T-cell (primary cell): ENCODE results near the gene HOXD9. TPM values are rescaled to one million over a fixed set of nuclear protein-coding genes. Genes with fewer than 3 reads are reported as not detected.

Experiments used
- ATAC-seq, 4 experiments: fragments of 200-7000 bp in 3 of 4; fragments of 150-1000 bp in 1 of 4; cut with Tn5 transposase; replicated peaks in 1 of 4; 1 replicate in 3 of 4; 2 replicates in 1 of 4; pipeline ENCODE4 v1.10.0; 2021; ENCODE audit warnings: moderate library complexity in 3 of 4, mild to moderate bottlenecking in 2 of 4, moderate number of reproducible peaks in 1 of 4
- CTCF ChIA-PET, 2 donors: fragments of 300-600 bp; sonication (Branson Sonifier 250); formaldehyde crosslinking; loops; one replicate each; lab custom pipeline; 2022; ENCODE audit warnings: antibody characterized with exemption in 2 of 2; lab: Charles Lee
- POLR2A ChIA-PET, 2 donors: fragments of 300-600 bp; sonication (Branson Sonifier 250); formaldehyde crosslinking; loops; one replicate each; lab custom pipeline; 2022; ENCODE audit warnings: antibody characterized with exemption in 2 of 2; lab: Charles Lee
- DNase-seq, 35 experiments: peaks; one replicate each; pipeline versions ENCODE4 v3.0.0 to v3.0.0-alpha.2; 2013 to 2023
- H3K27ac ChIP-seq: one replicate; pipeline ENCODE4 v1.5.1; 2013; ENCODE audit warnings: low read length
- H3K27me3 ChIP-seq, 2 experiments: replicated peaks in 1 of 2; 1 replicate in 1 of 2; 2 replicates in 1 of 2; pipeline versions ENCODE4 v1.6.1 to v1.7.0; 2013; ENCODE audit warnings: low read length in 1 of 2, mixed read lengths in 1 of 2; ENCODE audit not compliant: control insufficient read depth in 2 of 2, insufficient read depth in 2 of 2; ENCODE audit errors: extremely low read depth in 1 of 2
- H3K36me3 ChIP-seq, 2 donors: 1 replicate in 1 of 2; 2 replicates in 1 of 2; pipeline versions ENCODE4 v1.6.1 to v1.7.0; 2013; ENCODE audit warnings: low read length in 1 of 2; ENCODE audit not compliant: control insufficient read depth in 2 of 2, insufficient read depth in 1 of 2; ENCODE audit errors: extremely low read depth in 1 of 2
- H3K4me1 ChIP-seq, 2 experiments: 1 replicate in 1 of 2; 2 replicates in 1 of 2; pipeline versions ENCODE4 v1.6.1 to v1.7.0; 2013; ENCODE audit warnings: low read length in 2 of 2, mixed read lengths in 1 of 2; ENCODE audit not compliant: insufficient read depth in 2 of 2, control insufficient read depth in 1 of 2; ENCODE audit errors: extremely low read depth in 1 of 2
- H3K4me3 ChIP-seq, 2 donors: 1 replicate in 1 of 2; 2 replicates in 1 of 2; pipeline versions ENCODE4 v1.5.1 to v1.7.0; 2013; ENCODE audit warnings: mild to moderate bottlenecking in 2 of 2, low read length in 1 of 2, moderate library complexity in 1 of 2; ENCODE audit not compliant: control insufficient read depth in 1 of 2; ENCODE audit errors: extremely low read depth in 1 of 2
- H3K9me3 ChIP-seq: 2 replicates; pipeline ENCODE4 v1.7.0; 2013
- H3K27ac Mint-ChIP-seq, 2 donors: one replicate each; pipeline ENCODE4 v1.8.0; 2020 to 2021; ENCODE audit warnings: mild to moderate bottlenecking in 2 of 2, mixed read lengths in 2 of 2
- H3K27me3 Mint-ChIP-seq, 2 donors: one replicate each; pipeline ENCODE4 v1.8.0; 2021 to 2022; ENCODE audit warnings: mixed read lengths in 2 of 2
- H3K36me3 Mint-ChIP-seq: one replicate; pipeline ENCODE4 v1.8.0; 2021; ENCODE audit warnings: mixed read lengths
- H3K4me1 Mint-ChIP-seq, 3 donors: one replicate each; pipeline ENCODE4 v1.8.0; 2020 to 2022; ENCODE audit warnings: mixed read lengths in 3 of 3, mild to moderate bottlenecking in 1 of 3
- H3K4me3 Mint-ChIP-seq, 3 donors: one replicate each; pipeline ENCODE4 v1.8.0; 2020 to 2022; ENCODE audit warnings: mild to moderate bottlenecking in 3 of 3, mixed read lengths in 3 of 3, moderate library complexity in 3 of 3
- H3K9me3 Mint-ChIP-seq, 3 donors: one replicate each; pipeline ENCODE4 v1.8.0; 2020 to 2022; ENCODE audit warnings: mixed read lengths in 3 of 3
- WGBS: methylation state at CpG from one replicate; pipeline ENCODE4 v1.1.5; 2013; ENCODE audit warnings: missing lambda C conversion rate; ENCODE audit not compliant: insufficient coverage; 5-methylcytosine and 5-hydroxymethylcytosine counted together
- total RNA-seq, 35 experiments: library from RNA in 6 of 35; stranded (reverse) in 6 of 35; fragments of 120-200 nt in 1 of 35; gene quantifications; one replicate each; pipeline versions ENCODE4 v1.2.1 to v1.2.4 and lab custom pipeline; 2013 to 2026

HOXD9 gene
- total RNA-seq, 5 donors from 2014 or later (not counting 1 experiment from before 2014, with no cell fraction given), result 0.13 to 0.15 TPM; not detected in 3

DNA sequence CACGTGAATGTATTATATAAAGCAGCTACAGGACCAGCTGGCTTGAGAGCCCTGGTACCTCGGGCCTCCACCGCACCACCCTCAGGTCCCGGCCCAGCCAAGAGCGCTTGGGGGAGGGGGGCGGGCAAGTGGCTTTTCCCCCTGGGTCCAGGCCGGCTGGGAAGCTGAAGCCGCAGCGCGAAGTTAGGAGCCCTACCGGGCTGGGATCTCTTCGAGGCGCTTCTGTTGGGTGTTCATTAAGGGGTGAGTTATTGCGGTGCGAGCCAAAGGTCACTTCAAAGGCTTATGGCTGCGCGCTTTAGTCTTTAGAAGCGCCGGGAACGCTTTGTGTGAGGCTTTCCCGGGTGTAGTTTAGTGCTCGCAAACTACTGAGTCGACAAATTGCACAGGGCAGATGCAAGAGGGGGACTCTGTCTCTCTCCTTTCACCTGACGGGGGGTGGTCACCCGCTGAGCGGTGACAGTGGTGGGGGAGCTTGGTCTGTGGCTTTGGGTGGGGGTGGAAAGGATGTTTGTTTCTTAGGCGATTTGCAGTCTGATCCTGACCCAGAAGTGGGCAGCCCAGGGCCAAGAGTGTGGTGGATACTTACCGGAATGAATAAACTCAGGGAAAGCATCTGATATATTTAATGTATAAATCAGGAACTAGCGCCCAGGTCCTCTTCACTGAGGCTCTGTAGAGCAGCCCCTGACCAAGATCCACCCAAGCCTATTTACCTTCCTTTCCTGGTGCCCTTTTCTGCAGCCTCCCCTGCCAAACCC is 40.6 kb downstream of the HOXD9 start:
- POLR2A ChIA-PET, result no interaction called here
- H3K27ac Mint-ChIP-seq, result no peak overlapping the region
- H3K4me3 Mint-ChIP-seq, result no peak overlapping the region

DNA sequence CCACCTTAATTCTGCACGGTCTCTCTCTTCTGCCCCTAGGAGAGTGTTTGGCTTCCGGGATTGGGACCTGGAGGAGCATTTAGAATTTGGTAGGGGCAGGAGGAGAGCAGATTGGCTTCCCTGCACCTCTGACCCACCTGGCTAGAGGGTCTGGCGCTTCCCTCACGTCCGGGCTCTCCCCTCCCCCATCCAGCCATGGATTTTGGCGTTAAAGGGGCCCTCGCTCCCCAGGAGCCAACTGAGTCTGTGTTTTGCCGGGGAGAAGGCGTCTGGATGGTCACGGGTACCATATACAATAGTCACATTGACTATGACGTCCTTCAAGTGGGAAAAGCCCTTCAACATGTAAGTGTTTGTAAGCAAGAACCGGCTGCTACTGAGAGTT is 41.1 kb downstream of the HOXD9 start:
- no peaks in the 10 kb centered on the region for H3K36me3 Mint-ChIP-seq
- peak overlapping the region in 1 of 2 donors; percentile 16 for H3K27ac Mint-ChIP-seq
- no peaks in the 10 kb centered on the region for H3K9me3 ChIP-seq
- H3K27me3 Mint-ChIP-seq, result peaks cover 61 to 88% of the 10 kb centered on the region in 2 donors
- H3K27ac ChIP-seq, result no peak overlapping the region
- ChIA-PET POLR2A (no interaction called here), CTCF (interaction anchor here in 1 of 2 donors (1.0 kb wide), 1 partner anchor 9 kb away, joined by 3 read pairs; no protein-coding TSS in a partner anchor)
- DNase-seq (no peak), ATAC-seq (no peak)
- peaks cover 37 to 72% of the 10 kb centered on the region in 2 experiments for H3K27me3 ChIP-seq
- H3K4me1 ChIP-seq, result peaks cover 0 to 25% of the 10 kb centered on the region in 2 experiments
- WGBS, result 0% methylated on average over 1 of the region's 12 CpGs
- no peaks in the 10 kb centered on the region for H3K36me3 ChIP-seq
- peaks cover 6 to 16% (median 10%) of the 10 kb centered on the region in 3 donors for H3K4me1 Mint-ChIP-seq
- H3K9me3 Mint-ChIP-seq, result peaks cover 0 to 5% (median 4%) of the 10 kb centered on the region in 3 donors
- H3K4me3 ChIP-seq, result no peak overlapping the region
- H3K4me3 Mint-ChIP-seq, result peak overlapping the region in 1 of 3 donors; percentile 24

More for the DNA sequence above, 40.6 kb downstream of the HOXD9 start:
- ATAC-seq (no peak), DNase-seq (no peak)
- Histone ChIP-seq H3K4me3 (peak overlapping the region in 1 of 2 donors; percentile 17), H3K27me3 (peaks cover 38 to 75% of the 10 kb centered on the region in 2 experiments), H3K36me3 (no peaks in the 10 kb centered on the region), H3K9me3 (no peaks in the 10 kb centered on the region), H3K4me1 (peaks cover 0 to 28% of the 10 kb centered on the region in 2 experiments), H3K27ac (no peak overlapping the region)
- Mint-ChIP-seq H3K36me3 (no peaks in the 10 kb centered on the region), H3K27me3 (peaks cover 66 to 88% of the 10 kb centered on the region in 2 donors), H3K4me1 (peaks cover 9 to 20% (median 16%) of the 10 kb centered on the region in 3 donors), H3K9me3 (peaks cover 0 to 5% (median 4%) of the 10 kb centered on the region in 3 donors)
- WGBS, result 9% methylated on average over 21 of the region's 29 CpGs
- CTCF ChIA-PET, result interaction anchor here (0.6 to 1.6 kb wide), 2 partner anchors 24 to 35 kb away, joined by 3 to 4 read pairs; no protein-coding TSS in a partner anchor

DNA sequence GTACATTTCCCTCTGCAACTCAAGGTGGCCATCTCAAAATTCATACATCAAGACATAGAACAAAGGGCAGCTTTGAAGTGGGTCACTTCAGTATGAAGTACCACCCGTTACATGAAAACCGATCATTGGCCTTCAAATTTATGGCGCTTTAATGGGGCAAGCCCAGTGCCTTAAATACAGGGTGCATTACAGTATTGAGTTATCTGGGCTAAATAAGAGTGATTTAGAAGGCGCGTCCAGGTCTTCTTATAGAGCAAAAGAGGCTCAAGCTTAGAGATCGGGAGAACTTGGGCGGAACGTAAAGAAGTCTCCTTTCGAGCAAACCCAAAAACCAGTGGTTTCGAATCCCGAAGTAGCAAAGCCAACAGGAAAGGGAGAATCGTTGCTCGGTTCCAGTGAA is 41.7 kb downstream of the HOXD9 start:
- peak overlapping the region in 1 of 3 donors; percentile 24 for H3K4me3 Mint-ChIP-seq
- H3K9me3 Mint-ChIP-seq, result peaks cover 0 to 5% (median 4%) of the 10 kb centered on the region in 3 donors

DNA sequence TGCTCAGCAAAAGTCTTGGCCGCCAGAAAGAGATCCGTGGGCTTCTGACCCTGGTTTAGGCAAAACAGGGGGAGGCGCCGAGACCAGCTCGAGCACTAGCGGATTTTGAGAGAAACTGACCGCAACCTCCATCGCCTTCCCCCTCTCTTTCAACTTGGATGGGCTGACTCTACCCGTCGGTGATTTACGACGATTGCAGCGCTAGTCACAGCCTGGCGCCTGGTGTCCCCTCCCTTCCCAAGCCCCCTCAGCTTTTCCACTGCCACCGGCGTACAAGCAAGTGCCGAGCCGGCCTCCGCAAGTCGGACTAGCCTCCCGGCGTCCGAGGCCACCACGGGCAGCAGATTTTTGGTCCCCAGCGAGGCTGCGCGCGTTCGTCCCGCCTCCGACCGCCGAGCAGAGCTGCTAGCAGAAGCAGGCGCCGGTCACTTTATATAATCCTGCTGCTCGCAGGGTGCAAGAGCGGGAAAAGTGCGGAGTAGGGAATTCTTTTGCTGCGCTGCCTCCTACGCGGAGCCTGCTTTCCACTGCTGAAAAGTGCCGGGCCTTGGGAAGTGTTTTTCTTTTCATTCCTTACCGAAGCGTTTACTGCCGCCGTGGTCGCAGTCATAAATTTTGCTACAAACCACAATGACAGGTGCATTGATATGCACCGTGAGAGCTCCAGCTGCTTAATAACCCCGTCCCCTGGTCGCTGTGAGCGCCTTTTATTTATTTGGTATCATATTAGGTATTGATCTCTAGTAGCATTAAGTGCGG is 42.3 kb downstream of the HOXD9 start:
- ChIA-PET POLR2A (no interaction called here), CTCF (interaction anchor here in 1 of 2 donors (1.0 kb wide), 1 partner anchor 10 kb away, joined by 3 read pairs; no protein-coding TSS in a partner anchor)
- H3K9me3 ChIP-seq, result no peaks in the 10 kb centered on the region
- H3K9me3 Mint-ChIP-seq, result peaks cover 0 to 5% (median 4%) of the 10 kb centered on the region in 3 donors
- no peaks in the 10 kb centered on the region for H3K36me3 Mint-ChIP-seq
- peak overlapping the region in 1 of 3 donors; percentile 24 for H3K4me3 Mint-ChIP-seq
- peaks cover 37 to 72% of the 10 kb centered on the region in 2 experiments for H3K27me3 ChIP-seq
- 9% methylated on average over 42 of the region's 52 CpGs for WGBS
- no peak overlapping the region for H3K27ac ChIP-seq
- DNase-seq (no peak), ATAC-seq (no peak)
- peaks cover 0 to 17% of the 10 kb centered on the region in 2 experiments for H3K4me1 ChIP-seq
- H3K4me1 Mint-ChIP-seq, result peaks cover 6 to 10% (median 10%) of the 10 kb centered on the region in 3 donors
- no peak overlapping the region for H3K27ac Mint-ChIP-seq
- H3K36me3 ChIP-seq, result no peaks in the 10 kb centered on the region
- H3K27me3 Mint-ChIP-seq, result peaks cover 67 to 92% of the 10 kb centered on the region in 2 donors
- H3K4me3 ChIP-seq, result peak overlapping the region in 1 of 2 donors; percentile 10

More for the DNA sequence above, 41.7 kb downstream of the HOXD9 start:
- ATAC-seq, result no peak
- Histone ChIP-seq H3K4me3 (no peak overlapping the region), H3K36me3 (no peaks in the 10 kb centered on the region), H3K4me1 (peaks cover 0 to 21% of the 10 kb centered on the region in 2 experiments), H3K27me3 (peaks cover 36 to 72% of the 10 kb centered on the region in 2 experiments), H3K27ac (no peak overlapping the region), H3K9me3 (no peaks in the 10 kb centered on the region)
- ChIA-PET POLR2A (no interaction called here), CTCF (interaction anchor here in 1 of 2 donors (1.0 kb wide), 1 partner anchor 9 kb away, joined by 3 read pairs; no protein-coding TSS in a partner anchor)
- H3K36me3 Mint-ChIP-seq, result no peaks in the 10 kb centered on the region
- H3K4me1 Mint-ChIP-seq, result peaks cover 6 to 16% (median 10%) of the 10 kb centered on the region in 3 donors
- 15% methylated on average over 12 of the region's 13 CpGs for WGBS
- H3K27me3 Mint-ChIP-seq, result peaks cover 61 to 92% of the 10 kb centered on the region in 2 donors
- H3K27ac Mint-ChIP-seq, result peak overlapping the region in 1 of 2 donors; percentile 16
- DNase-seq, result no peak

DNA sequence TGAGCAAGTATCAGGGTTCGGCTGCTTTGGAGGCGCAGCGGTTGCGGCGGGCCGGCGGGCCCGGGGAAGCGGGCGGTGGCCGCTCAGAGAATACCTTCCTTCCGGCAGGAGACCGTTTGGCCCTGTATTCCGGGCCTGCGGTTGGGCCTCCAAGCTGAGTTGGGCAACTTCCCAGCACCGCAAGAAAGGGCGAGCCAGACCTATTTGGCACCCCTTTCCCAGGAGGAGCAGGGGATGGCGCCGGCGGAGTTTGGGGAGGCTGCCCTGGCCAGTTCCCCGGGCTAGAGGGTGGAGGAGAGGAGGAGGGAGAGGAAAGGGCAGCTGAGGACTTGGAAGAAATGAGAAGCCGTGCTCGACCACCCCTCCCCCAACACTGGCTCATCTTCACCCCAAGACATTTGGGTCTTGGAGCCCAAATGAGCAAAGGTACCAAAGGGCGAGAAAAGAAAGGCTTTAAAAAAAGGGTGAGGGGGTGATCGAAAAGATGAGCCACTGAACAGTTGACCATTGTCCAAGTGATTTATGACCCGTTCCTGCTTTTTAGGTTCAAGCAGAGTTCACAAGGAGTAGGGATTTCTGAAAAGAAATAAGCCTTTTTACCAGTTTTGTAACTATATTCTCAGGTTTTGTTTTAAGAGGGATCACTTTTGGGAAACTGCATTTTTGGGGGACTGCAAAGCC is 43.0 kb downstream of the HOXD9 start:
- WGBS, result 3% methylated on average over 19 of the region's 26 CpGs
- Histone ChIP-seq H3K36me3 (no peaks in the 10 kb centered on the region), H3K27me3 (peaks cover 37 to 70% of the 10 kb centered on the region in 2 experiments), H3K4me3 (no peak overlapping the region), H3K9me3 (no peaks in the 10 kb centered on the region), H3K4me1 (peaks cover 0 to 12% of the 10 kb centered on the region in 2 experiments), H3K27ac (no peak overlapping the region)
- H3K4me1 Mint-ChIP-seq, result peaks cover 6 to 10% (median 10%) of the 10 kb centered on the region in 3 donors
- peaks cover 0 to 5% (median 4%) of the 10 kb centered on the region in 3 donors for H3K9me3 Mint-ChIP-seq
- no peak overlapping the region for H3K27ac Mint-ChIP-seq
- CTCF ChIA-PET, result interaction anchor here in 1 of 2 donors (1.7 kb wide), 1 partner anchor 983 kb away, joined by 4 read pairs; no protein-coding TSS in a partner anchor
- peaks cover 75 to 94% of the 10 kb centered on the region in 2 donors for H3K27me3 Mint-ChIP-seq
- no peaks in the 10 kb centered on the region for H3K36me3 Mint-ChIP-seq
- peak overlapping the region in 1 of 3 donors; percentile 24 for H3K4me3 Mint-ChIP-seq
- POLR2A ChIA-PET, result no interaction called here
- DNase-seq (no peak), ATAC-seq (no peak)
